GF-D8 (cell line): ENCODE measurements around the gene RBM7.

ENCODE experiments used
- DNase-seq: peaks from one replicate; lab custom pipeline; 2025; lab: John Stamatoyannopoulos, UW

Gene RBM7

DNA sequence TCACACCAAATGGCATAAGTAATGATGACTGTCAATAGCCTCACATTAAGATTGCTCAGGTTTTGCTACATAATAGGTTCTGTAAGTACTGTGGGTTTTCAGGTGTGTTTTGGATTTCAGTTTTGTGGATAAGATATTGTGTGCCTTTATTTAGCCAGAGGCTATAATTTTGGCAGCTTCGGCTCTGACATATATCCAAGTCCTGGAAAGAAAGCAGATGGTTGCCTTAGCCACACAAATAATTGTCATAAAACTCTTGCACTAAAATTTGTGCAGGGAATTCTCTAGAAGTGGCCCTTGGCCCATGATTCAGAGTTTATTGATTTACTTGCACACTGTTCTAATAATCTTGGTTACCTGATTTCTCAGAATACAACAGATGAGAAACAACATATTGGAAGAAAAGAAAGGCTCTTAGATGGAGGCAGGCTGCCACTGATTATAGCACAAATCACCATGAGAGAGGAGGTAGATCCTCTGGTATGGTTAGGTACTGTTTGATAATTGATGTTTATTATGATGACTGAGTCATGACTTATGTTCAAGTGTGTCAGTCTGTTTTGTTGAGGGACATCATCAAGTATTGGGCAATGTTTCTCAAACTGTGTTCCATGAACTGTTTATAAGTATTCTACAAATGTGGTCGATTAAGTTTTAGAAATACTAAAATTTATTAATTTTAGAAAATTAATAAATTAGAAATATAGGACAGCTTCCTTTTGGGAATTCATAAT lies 48.5 kb downstream of the RBM7 start:
- DNase-seq: no peak

DNA sequence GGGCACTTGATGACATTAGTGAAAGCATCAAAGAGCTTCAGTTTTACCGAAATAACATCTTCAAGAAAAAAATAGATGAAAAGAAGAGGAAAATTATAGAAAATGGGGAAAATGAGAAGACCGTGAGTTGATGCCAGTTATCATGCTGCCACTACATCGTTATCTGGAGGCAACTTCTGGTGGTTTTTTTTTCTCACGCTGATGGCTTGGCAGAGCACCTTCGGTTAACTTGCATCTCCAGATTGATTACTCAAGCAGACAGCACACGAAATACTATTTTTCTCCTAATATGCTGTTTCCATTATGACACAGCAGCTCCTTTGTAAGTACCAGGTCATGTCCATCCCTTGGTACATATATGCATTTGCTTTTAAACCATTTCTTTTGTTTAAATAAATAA lies 49.4 kb downstream of the RBM7 start:
- DNase-seq: no peak

DNA sequence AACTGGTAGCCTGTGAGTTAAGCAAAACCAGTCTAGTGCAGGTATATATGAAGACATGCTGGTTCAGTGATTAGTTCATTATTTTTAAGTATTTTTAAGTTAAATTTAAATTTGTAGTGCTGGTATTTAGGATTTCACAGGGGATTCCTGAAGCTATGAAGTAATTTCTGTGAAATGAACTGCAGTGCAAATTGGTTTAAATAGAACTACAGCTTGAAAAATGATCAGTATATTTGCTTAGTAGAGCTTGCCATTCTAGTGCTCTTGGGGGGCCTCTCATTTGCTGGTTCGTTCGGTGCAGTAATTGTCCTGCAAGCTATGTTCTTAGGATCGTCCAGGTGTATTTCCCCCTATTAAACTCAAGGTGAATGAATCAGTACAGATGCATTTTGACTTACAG lies 51.9 kb downstream of the RBM7 start:
- DNase-seq: no peak
